T1000 (cell line): ENCODE results near the gene C1QA.

ENCODE experiments used
- DNase-seq: peaks from one replicate; lab custom pipeline; 2025; ENCODE audit warnings: mixed read lengths; lab: John Stamatoyannopoulos, UW

C1QA gene

GRCh38 chr1:22612671-22613571 lies 23.5 kb upstream of the C1QA start:
- DNase-seq = no peak

- DNase-seq = no peak
These were observed 22.9 kb upstream of the C1QA start for GRCh38 chr1:22613572-22613918.

GRCh38 chr1:22613951-22614350 lies 22.5 kb upstream of the C1QA start:
- DNase-seq = no peak

- no peak for DNase-seq
These were observed 20.5 kb upstream of the C1QA start for GRCh38 chr1:22615886-22616285.

- no peak for DNase-seq
These were observed 19.9 kb upstream of the C1QA start for GRCh38 chr1:22616571-22616970.

GRCh38 chr1:22618056-22618455 lies 18.4 kb upstream of the C1QA start:
- no peak for DNase-seq

- DNase-seq = no peak
These were observed 17.2 kb upstream of the C1QA start for GRCh38 chr1:22619252-22619651.

- DNase-seq = no peak
These were observed 16.6 kb upstream of the C1QA start for GRCh38 chr1:22619798-22620197.

GRCh38 chr1:22621761-22622160 lies 14.7 kb upstream of the C1QA start:
- no peak for DNase-seq

GRCh38 chr1:22625262-22625925 lies 11.0 kb upstream of the C1QA start:
- DNase-seq = no peak

GRCh38 chr1:22626237-22627157 lies 9.9 kb upstream of the C1QA start:
- no peak for DNase-seq

GRCh38 chr1:22627331-22627730 lies 9.1 kb upstream of the C1QA start:
- DNase-seq = no peak

- DNase-seq = no peak
These were observed 7.6 kb upstream of the C1QA start for GRCh38 chr1:22628698-22629444.

GRCh38 chr1:22629886-22630285 lies 6.5 kb upstream of the C1QA start:
- DNase-seq = no peak

- DNase-seq = no peak
These were observed 2.5 kb upstream of the C1QA start for GRCh38 chr1:22633697-22634463.

GRCh38 chr1:22635436-22635835 lies 992 bp upstream of the C1QA start:
- DNase-seq = no peak

GRCh38 chr1:22636927-22637326 lies 499 bp downstream of the C1QA start:
- no peak for DNase-seq

- no peak for DNase-seq
These were observed 1.5 kb downstream of the C1QA start for GRCh38 chr1:22637907-22638445.

GRCh38 chr1:22638476-22639234 lies 2.2 kb downstream of the C1QA start:
- DNase-seq = no peak

GRCh38 chr1:22639286-22639685 lies 2.9 kb downstream of the C1QA start:
- DNase-seq = no peak
